HG02610 (cell line): ENCODE data around the gene SYP.
"Not testable (repeated sequence)": the region's sequence is repeated elsewhere in the genome, so short reads cannot be mapped to it uniquely, and the experiment has no call there.

ENCODE experiments used
- ATAC-seq: cut with Tn5 transposase; IDR thresholded peaks from one replicate; pipeline ENCODE4 v1.9.1; 2021; ENCODE audit warnings: mild to moderate bottlenecking, moderate library complexity; ENCODE audit not compliant: unreplicated experiment

Gene SYP

DNA sequence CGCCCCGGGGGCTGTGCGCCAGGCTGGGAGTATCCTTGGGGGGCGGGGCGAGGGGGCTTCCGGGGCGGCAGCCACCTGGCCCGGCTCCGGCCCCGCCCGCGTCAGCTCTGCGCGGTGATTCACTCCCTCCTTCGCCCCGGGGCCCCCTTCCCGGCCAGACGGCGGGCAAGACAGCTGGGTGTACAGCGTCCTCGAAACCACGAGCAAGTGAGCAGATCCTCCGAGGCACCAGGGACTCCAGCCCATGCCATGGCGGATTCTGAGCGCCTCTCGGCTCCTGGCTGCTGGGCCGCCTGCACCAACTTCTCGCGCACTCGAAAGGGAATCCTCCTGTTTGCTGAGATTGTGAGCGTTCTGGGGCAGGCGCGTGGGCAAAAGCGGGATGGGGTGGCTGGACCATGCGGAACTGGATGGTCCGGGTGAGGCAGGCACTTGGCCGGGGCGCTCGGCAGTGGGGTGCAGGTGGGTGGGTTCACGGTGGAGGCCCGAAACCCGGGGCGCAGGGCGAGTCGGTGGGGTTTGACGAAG lies 28.2 kb downstream of the SYP start, which contains the start of gene PLP2:
PLP2 (plus strand) TSS at position 147 of the 528 bp plus-strand sequence; CDS start at position 250, 103 bp downstream.
- peak; percentile 43 for ATAC-seq

DNA sequence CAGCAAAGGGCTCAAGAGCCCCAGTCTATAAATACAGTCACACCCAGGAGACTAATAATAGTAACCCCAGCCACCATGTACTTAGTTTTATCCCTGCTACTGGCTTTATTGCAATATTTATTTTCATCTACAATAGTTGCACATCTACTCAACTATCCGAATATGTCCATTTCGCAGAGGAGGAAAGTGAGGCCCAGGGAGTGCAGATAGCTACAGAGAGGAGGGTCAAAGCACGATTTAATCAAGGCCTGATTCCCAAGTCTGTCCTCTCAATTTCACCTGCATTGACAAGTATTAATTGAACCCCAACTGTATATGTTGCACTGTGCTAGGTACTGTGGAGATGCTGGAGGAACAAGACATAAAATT lies 32.3 kb downstream of the SYP start:
- no peak for ATAC-seq

DNA sequence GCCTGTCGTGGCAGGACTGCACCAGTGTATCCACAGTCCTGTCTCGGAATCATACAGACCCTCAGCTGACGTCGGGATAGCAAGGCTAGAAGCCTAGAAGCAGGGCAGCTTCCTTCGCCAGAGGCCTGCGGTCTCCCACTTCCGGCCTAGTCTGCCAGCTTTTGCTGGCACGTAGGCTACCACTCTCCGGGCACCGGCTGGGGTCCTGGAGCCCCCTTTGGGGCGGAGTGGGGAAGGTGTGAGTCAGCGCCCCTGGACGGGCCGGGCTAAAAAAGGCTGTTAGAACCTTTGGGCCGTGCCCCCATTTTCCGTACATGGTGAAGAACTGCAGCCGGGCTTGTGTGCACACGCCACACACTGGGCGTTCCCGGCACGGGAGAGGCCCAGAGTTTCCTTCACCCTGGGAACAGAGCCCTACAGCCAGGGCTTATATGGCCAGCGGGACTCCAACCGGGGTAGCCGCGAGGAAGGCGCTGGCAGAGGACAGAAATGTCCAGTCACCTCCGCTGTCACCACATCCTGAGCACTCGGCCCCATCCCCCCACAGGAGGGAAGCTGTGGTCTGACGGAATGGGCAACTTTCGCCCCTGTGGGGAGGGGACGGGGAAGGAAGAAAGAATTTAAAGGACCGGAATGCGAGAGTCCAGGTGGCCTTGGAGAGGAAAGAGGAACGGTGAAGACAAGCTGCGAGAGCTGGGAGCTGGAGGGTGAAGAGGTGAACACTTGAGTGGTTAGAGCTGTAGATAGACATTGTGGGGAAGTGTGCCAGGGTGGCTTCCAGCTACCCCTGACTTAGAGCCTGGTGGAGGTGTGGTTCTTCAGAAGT lies 32.9 kb downstream of the SYP start:
- no peak for ATAC-seq

DNA sequence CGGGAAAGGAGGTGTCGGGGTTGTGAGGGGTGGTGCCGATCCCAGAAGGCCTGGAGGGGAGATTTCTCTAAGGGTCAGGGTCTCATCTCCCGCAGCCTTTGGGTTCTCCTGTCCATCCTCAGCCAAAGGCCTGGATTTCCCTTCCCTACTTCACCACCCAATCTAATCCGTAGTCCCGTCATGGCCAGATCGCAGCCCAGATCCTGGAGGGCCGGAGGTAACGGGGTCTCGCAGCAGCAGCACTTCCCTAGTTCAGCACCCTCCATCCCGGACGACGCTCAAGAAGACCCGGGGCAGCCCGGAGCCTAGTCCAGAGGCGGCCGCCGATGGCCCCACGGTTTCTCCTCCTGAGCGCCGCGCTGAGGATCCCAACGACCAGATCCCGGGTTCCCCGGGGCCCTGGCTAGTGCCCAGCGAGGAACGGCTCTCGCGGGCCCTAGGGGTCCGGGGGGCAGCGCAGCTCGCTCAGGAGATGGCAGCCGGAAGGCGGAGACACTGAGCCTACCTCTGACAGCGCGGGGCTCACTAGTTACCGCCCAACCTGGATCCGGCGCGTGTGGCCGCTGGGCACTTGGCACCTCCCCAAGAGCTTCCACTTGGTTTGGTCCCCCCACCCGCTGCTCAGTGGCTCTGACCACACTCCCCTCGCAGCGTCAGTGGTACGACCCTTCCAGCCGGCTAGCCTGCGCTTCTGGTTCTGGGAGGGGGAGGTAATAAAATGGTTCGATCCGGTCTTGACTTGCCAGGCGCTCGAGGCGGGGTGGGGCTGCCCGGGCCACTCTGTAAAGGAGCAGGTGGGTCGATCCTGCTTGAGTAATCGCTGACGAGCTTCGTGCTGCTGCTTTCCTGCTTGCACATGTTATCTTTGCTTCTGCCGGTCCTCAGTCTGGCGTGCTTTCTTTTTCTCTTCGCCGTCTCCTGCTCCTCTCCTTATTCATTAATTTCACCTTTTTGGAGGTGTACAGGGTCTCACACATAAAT lies 33.8 kb downstream of the SYP start:
- peak; percentile 30 for ATAC-seq

DNA sequence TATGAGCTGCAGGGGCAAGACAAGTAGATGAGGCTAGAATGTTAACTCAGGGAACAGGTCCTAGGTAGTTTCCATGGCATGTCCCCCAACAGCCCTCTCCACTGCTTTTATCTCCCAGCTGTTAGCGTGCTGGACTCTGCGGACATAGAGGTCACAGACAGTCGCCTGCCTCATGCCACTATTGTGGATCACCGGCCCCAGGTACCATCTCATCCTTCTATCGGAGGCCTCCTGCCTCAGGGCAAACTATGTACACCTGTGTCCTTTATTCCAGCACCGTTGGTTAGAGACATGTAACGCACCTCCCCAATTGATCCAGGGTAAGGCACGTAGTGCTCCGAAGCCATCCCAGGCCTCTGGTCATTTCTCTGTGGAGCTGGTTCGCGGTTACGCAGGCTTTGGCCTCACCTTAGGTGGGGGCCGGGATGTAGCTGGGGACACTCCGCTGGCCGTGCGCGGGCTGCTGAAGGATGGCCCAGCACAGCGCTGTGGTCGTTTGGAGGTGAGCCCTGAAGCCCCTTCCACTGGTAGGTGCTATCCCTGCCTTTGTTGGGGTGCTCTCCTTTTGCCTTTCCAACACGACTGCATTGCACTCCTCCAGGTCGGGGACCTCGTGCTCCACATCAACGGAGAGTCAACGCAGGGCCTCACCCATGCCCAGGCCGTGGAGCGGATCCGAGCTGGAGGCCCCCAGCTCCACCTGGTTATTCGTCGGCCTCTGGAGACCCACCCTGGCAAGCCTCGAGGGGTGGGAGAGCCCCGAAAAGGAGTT lies 35.2 kb downstream of the SYP start:
- no peak for ATAC-seq

DNA sequence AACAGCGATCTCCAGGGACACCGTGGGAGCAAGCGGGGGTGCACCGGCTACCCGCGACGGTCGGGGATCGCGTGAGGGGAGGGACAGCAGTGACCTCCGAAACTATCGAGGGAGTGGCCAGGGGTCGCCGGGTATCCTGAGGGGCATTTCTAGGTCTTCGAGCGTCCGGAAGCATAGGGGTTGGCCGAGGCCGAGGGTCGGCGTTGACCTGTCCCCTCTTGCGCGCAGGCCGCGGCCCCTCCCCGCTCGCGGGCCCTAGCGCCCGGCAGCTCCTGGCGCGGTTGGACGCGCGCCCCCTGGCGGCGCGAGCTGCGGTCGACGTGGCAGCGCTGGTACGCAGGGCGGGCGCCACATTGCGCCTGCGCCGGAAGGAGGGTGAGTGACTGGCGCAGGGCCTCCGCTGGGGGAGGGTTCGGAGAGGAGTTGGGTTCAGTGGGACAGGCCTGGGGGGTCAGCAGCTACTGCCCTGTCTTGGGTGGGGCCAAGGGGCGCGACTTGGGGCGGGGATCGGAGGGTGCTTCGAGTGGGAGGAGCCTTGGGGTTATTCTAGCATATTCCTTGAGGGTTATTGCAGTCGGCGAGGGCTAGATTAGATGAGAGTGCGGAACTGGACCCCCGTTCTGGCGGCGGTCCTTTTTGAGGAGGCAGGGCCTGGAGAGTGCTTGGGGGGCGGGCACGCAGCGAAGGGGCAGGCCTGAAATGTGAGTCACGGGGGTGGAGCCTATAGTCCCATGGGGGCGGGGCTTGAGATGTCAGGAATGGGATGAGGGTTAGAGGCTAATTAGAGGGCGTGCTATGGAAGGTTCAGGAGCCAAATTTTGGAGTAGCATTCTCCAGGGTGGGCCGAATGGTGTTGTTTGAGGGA lies 36.2 kb downstream of the SYP start:
- ATAC-seq, result peak; percentile 65

DNA sequence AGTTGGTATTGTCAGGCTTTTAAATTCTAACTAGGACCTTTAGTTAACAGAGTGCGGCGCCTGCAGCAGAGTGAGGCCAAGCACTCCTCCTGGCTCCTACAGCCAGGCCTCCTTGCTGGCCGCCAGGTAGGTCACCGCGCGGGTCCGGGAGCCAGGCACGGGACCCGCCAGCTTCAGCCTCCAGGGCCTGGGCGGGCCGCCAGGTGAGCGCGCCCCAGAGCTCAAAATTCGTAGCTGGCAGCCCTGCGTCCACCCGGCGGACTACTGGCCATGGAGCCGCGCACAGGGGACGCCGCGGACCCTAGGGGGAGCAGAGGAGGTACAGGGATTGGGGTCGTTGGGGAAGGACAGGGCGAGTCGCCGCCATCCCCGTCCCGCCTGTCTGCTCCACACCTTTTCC lies 37.4 kb downstream of the SYP start, which contains the start of gene MAGIX:
MAGIX (plus strand) TSS at position 139 of the 400 bp plus-strand sequence; CDS start at position 271, 132 bp downstream.
- ATAC-seq, result no peak

DNA sequence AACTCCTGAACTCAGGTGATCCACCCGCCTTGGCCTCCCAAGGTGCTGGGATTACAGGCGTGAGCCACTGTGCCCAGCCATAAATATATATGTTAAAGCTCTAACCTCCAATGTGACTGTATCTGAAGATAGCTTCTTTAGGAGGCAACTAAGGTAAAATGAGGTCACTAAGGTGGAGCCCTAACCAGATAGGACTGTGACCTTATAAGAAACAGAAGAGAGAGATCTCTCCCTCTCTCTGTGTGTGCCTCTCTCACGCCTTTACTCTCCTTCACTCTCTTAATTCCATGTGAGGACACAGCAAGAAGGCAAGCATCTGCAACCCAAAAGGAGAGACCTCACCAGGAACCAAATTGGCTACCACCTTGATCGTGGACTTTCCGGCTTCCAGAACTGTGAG lies 38.4 kb downstream of the SYP start:
- ATAC-seq, result no peak

DNA sequence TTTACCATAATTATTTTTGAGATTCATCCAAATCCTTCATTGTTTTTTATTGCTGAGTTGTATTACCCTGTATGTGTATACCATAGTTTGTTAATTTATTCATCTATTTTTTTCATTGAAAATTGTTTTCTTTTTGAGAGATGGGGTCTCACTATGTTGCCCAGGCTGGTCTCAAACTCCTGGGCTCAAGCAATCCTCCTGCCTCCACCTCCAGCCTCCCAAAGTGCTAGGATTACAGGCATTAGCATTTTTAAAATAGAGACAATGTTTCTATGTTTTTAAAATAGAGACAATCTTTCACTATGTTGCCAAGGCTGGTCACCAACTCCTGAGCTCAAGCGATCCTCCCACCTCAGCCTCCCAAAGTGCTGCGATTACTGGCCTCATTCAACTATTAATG lies 39.1 kb downstream of the SYP start:
- no peak for ATAC-seq

DNA sequence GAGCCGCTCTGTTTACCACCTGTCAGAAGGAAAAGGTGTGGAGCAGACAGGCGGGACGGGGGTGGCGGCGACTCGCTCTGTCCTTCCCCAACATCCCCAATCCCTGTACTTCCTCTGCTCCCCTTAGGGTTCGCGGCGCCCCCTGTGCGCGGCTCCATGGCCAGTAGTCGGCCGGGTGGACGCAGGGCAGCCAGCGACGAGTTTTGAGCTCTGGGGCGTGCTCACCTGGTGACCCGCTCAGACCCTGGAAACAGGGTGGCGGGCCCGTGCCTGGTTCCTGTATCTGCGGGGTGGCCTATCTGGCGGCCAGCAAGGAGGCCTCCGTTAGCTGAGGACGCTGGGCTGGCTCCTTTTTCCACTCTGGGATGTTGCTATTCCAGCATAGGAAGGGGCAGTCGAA lies 42.8 kb downstream of the SYP start:
- no peak for ATAC-seq

DNA sequence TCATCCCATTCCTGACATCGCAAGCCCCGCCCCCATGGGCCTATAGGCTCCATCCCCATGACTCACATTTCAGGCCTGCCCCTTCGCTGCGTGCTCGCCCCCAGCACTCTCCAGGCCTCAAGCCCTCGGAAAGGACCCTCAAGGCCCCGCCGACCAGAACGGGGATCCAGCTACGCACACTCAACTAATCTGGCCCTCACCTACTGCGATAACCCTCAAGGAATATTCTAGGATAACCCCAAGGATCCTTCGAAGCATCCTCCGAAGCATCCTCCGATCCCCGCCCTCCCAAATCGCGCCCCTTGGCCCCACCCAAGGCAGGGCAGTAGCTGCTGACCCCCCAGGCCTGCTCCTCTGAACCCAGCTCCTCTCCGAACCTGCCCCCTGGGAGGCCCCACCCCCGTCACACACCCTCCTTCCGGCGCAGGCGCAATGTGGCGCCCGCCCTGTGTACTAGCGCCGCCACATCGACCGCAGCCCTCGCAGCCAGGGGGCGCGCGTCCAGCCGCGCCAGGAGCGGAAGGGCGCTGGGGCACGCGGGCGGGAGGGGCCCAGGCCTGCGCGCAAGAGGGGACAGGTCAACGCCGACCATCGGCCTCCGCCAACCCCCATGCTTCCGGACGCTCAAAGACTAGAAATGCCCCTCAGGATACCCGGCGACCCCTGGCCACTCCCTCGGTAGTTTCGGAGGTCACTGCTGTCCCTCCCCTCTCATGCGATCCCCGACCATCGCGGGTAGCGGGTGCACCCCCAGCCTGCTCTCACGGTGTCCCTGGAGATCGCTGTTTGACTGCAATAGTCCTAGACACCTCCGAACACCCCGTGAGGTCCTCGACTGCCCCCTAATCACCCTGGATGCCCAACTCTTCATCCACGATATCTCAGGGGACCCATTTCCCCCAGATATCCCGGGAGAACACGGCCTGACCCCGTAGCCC lies 43.8 kb downstream of the SYP start:
- peak; percentile 88 for ATAC-seq

DNA sequence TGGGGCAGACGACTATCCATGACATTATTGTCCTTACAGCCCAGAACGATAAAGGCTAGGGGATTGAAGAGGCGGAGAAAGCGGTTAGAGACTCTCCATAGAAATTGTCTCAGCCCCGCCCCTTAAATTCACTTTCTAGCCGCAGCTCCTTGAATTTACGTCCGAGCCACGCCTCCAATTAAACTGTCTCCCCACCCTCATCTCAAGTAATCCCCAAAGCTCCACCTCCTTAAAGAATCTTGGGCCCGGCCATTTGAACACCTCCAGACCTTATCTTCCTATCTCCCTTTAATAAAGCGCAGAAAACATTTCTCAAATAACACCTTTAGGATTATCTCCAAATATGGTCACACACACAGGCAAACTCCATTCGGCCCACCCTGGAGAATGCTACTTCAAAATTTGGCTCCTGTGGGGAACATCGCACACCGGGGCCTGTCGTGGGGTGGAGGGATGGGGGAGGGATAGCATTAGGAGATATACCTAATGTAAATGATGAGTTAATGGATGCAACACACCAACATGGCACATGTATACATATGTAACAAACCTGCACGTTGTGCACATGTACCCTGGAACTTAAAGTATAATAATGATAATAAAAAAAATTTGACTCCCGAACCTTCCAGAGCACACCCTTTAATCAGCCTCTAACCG lies 44.6 kb downstream of the SYP start:
- no peak for ATAC-seq

DNA sequence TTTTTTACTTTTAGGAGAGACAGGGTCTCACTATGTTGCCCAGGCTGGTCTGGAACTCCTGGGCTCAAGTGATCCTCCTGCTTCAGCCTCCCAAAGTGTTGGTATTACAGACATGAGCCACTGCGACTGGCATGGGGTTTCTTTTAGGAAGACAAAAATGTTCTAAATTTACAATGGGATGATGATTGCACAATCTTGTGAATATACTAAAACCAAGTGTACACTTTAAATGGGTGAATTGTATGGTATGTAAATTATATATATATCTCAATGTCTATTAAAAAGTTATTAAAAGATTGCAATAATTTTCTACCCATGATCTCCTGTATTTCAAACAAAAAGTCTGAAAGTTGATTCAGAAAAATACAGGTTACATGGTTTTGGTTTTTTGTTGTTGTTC lies 46.5 kb downstream of the SYP start:
- ATAC-seq, result no peak

DNA sequence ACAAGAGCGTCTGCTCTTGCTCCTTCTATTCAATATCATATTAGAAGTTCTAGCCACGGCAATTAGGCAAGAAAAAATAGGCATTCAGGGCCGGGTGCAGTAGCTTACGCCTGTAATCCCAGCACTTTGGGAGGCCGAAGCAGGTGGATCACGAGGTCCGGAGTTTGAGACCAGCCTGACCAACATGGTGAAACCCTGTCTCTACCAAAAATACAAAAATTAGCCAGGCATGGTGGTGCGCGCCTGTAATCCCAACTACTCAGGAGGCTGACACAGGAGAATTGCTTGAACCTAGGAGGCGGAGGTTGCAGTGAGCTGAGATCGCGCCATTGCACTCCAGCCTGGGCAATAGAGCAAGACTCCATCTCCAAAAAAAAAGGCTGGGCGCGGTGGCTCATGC lies 50.7 kb downstream of the SYP start:
- ATAC-seq, result not testable (repeated sequence)

DNA sequence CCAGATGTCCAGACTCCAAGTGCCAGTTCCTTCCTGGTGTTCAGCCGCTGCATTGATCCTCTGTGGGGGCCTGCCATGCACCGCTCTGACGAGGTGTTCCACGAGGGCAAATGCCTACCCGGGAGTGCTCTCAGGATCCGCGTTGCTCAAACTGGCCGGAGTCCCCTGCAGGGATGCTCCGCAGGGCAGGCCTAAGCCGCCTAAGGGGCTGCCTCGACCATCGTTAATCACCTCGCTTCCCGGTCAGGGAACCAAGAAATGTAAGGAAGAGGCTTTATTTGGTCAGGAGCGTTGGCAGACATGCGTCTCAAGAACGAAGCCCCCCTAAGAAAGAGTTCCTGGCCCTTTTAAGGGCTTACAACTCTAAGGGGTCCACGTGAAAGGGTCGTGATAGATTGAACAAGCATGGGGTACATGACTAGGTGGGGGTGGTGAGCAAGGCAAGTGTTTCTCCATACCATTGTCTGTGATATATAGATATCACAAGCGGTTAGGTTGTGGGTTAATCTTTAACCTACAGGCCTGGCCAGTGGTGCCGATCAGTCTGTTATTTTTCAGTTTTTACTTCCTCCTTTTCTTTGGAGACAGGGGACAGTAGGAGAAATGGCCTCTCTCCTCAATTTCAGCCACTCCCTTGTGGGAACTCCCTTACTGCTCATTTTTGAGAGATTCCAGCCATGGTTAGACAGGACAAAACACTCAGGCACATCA lies 51.4 kb downstream of the SYP start:
- ATAC-seq, result not testable (repeated sequence)

DNA sequence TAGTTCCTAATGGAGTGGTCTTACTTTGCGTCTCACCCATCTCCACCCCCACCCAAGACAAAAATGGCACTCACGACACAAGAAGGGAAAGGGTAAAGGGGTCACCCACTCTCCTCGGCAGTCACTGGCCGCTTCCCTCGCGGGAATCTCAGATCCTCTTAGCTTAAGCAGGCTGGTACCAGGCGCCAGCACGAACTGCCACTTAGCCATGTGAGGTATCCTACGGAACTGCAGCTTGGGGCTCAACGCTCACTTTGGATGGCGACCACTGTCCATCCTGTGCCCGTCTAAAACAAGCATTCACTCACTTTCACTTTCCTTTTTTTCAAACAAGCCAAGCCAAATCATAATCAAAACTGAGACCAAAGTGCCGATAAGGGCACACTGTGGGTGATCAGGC lies 52.1 kb downstream of the SYP start:
- ATAC-seq, result no peak

DNA sequence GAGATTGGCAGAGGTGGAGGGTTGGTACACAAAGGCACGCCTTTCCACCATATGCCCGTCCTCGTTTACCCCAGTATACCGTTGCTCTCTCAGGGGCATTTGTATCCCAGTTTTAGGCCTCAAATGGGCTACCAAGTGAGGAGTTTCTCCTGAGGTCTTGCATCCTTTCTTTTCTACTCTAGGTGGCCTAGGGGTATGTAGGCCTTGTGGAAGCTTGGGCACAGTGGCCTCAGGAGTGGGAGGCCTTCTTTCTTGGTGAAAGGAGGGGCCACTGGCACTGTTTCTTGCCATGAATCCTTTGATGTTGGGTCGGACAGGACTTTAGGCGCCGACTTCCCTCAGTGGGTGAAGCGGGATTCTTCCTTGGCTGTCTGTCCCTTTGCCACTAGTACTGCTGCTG lies 52.7 kb downstream of the SYP start:
- no peak for ATAC-seq
